ENCODE data around the gene CRB3. TPM values are rescaled to one million over a fixed set of nuclear protein-coding genes. Genes with fewer than 3 reads are reported as not detected.

Gene CRB3
- total and polyA plus RNA-seq, 2 of the 4 experiments (the other 2 are of a cell fraction): not detected

- Histone ChIP-seq H2BK15ac (ENCODE audit: low read depth, low read length) (no peak within 1 kb of the TSS), H3K27ac (ENCODE audit: insufficient read depth, low read length) (no peak within 1 kb of the TSS), H3K4me3 (ENCODE audit: insufficient read depth, low read depth, low read length) (no peak within 1 kb of the TSS), H3K27me3 (ENCODE audit: control insufficient read depth, insufficient read depth, low read length) (peaks cover 23% of the 10 kb centered on the region), H2BK120ac (ENCODE audit: low read depth, low read length) (no peak within 1 kb of the TSS), H3K18ac (ENCODE audit: low read depth, low read length) (no peak within 1 kb of the TSS), H4K5ac (ENCODE audit: low read depth, low read length) (no peak within 1 kb of the TSS), H2AFZ (replicated peaks; ENCODE audit: low read length, poor library complexity) (peak within 1 kb of the TSS; percentile 56), H3K14ac (replicated peaks; ENCODE audit: low read depth, low read length) (no peak within 1 kb of the TSS), H3K4me2 (ENCODE audit: low read depth, low read length) (no peak within 1 kb of the TSS), H3K79me1 (ENCODE audit: low read depth in 1 of 2, low read length in 2 of 2) (no peaks in the 10 kb centered on the region), H2BK5ac (ENCODE audit: low read depth, low read length, poor library complexity, severe bottlenecking) (no peak within 1 kb of the TSS), H3K9me3 (ENCODE audit: control insufficient read depth, insufficient read depth, low read length) (no peaks in the 10 kb centered on the region), H4K20me1 (ENCODE audit: insufficient read depth, low read length) (no peaks in the 10 kb centered on the region), H3K56ac (ENCODE audit: extremely low read depth, insufficient read depth, low read length) (no peak within 1 kb of the TSS), H3K36me3 (ENCODE audit: control insufficient read depth, insufficient read depth, low read length) (no peaks in the 10 kb centered on the region), H4K8ac (ENCODE audit: low read depth in 2 of 2, low read length in 2 of 2) (no peak within 1 kb of the TSS), H3K9ac (ENCODE audit: low read depth, low read length) (no peak within 1 kb of the TSS), H4K91ac (ENCODE audit: insufficient read depth, low read depth, low read length) (no peak within 1 kb of the TSS), H3K4me1 (ENCODE audit: control insufficient read depth, insufficient read depth, low read length) (no peaks in the 10 kb centered on the region), H2BK20ac (ENCODE audit: low read depth, low read length) (no peak within 1 kb of the TSS), H3K4ac (ENCODE audit: low read depth, low read length) (no peak within 1 kb of the TSS), H3K9me1 (ENCODE audit: insufficient read depth, low read length) (no peaks in the 10 kb centered on the region), H2AK9ac (replicated peaks; ENCODE audit: low read depth, low read length, poor library complexity) (no peak within 1 kb of the TSS), H2AK5ac (ENCODE audit: low read depth, low read length) (no peak within 1 kb of the TSS), H3K23ac (ENCODE audit: low read depth, low read length) (no peak within 1 kb of the TSS)
- POLR2A ChIA-PET (ENCODE audit: unreplicated experiment): no interaction called here
- no TSS peak for BruUV-seq (replicated peaks)
- in situ Hi-C loops (cut with MboI; ENCODE audit: low sequenced_read_pairs) (no loop called here), dilution Hi-C loops (cut with HindIII; ENCODE audit: low sequenced_read_pairs, unreplicated experiment) (no loop called here), intact Hi-C loops (cut with micrococcal nuclease) (no loop called here)
- DNase-seq: no peak
- WGBS, 2 experiments (ENCODE audit: extremely low coverage in 2 of 2, insufficient read length in 1 of 2): 2% methylated on average over 34 of the region's 71 CpGs; no CpG with 5 or more reads in 1 of the 2 experiments
- ATAC-seq (ENCODE audit: low read depth): no peak; the same call in 1 of the 2 replicates
- CTCF ChIA-PET: no interaction called here
- no peak for TF ChIP-seq CEBPB (IDR thresholded peaks at IDR 0.05; ENCODE audit: low read depth, low read length)
- no peak for TF ChIP-seq CHD1 (IDR thresholded peaks at IDR 0.05; ENCODE audit: low read depth, low read length)
- no peak for TF ChIP-seq RCOR1 (IDR thresholded peaks at IDR 0.05; ENCODE audit: insufficient replicate concordance, low read length)
Observed at GRCh38 chr19:6501740-6502648, 37.9 kb downstream of the CRB3 start, which contains the start of gene TUBB4A. Gene TUBB4A, minus strand, starts transcription at chr19:6502309. Its CDS starts 97 bp downstream, at chr19:6502212.
